ENCODE measurements around the gene ADRA2C.
A peak's percentile ranks its signal among the peaks of the same experiment; 100 is the strongest.

ADRA2C gene

GRCh38 chr4:3781193-3781886, 15.2 kb downstream of the ADRA2C start:
- peaks cover 8% of the 10 kb centered on the region; the same call in 1 of the 2 replicates for H3K9me3 ChIP-seq (ENCODE audit: control insufficient read depth, insufficient read depth, low read length)
- no peak for TF ChIP-seq EZH2phosphoT487 (IDR thresholded peaks at IDR 0.05; ENCODE audit: borderline replicate concordance, low read length)
- no peak overlapping the region for H3K27ac ChIP-seq (ENCODE audit: low read depth, low read length)
- no peaks in the 10 kb centered on the region for H4K20me1 ChIP-seq (ENCODE audit: control insufficient read depth, insufficient read depth, low read depth, low read length)
- H3K4me2 ChIP-seq (ENCODE audit: low read length), result no peak overlapping the region
- H3K27me3 ChIP-seq (ENCODE audit: control insufficient read depth, low read length), result no peaks in the 10 kb centered on the region
- no peaks in the 10 kb centered on the region for H3K79me2 ChIP-seq (ENCODE audit: control insufficient read depth, low read length)
- H3F3A ChIP-seq (ENCODE audit: control insufficient read depth, insufficient read depth), result no peaks in the 10 kb centered on the region
- no peak overlapping the region for H3K4me3 ChIP-seq (ENCODE audit: low read length)
- H3K4me1 ChIP-seq (ENCODE audit: control insufficient read depth, low read length), result no peaks in the 10 kb centered on the region
- H3K36me3 ChIP-seq (ENCODE audit: control insufficient read depth, low read length), result no peaks in the 10 kb centered on the region
- H3K9me2 ChIP-seq (replicated peaks; ENCODE audit: control insufficient read depth, low read length), result no peaks in the 10 kb centered on the region

GRCh38 chr4:3781997-3782930, 16.1 kb downstream of the ADRA2C start:
- Histone ChIP-seq H4K20me1 (ENCODE audit: control insufficient read depth, insufficient read depth, low read depth, low read length) (no peaks in the 10 kb centered on the region), H3K27ac (ENCODE audit: low read depth, low read length) (no peak overlapping the region), H3K36me3 (ENCODE audit: control insufficient read depth, low read length) (no peaks in the 10 kb centered on the region), H3K4me1 (ENCODE audit: control insufficient read depth, low read length) (no peaks in the 10 kb centered on the region), H3K79me2 (ENCODE audit: control insufficient read depth, low read length) (no peaks in the 10 kb centered on the region), H3K4me2 (ENCODE audit: low read length) (no peak overlapping the region), H3K27me3 (ENCODE audit: control insufficient read depth, low read length) (no peaks in the 10 kb centered on the region), H3K9me3 (ENCODE audit: control insufficient read depth, insufficient read depth, low read length) (peaks cover 8% of the 10 kb centered on the region; the same call in 1 of the 2 replicates), H3K9me2 (replicated peaks; ENCODE audit: control insufficient read depth, low read length) (no peaks in the 10 kb centered on the region), H3F3A (ENCODE audit: control insufficient read depth, insufficient read depth) (no peaks in the 10 kb centered on the region), H3K4me3 (ENCODE audit: low read length) (no peak overlapping the region)
- TF ChIP-seq EZH2phosphoT487 (IDR thresholded peaks at IDR 0.05; ENCODE audit: borderline replicate concordance, low read length) (no peak), CTCF (IDR thresholded peaks at IDR 0.05; ENCODE audit: low read depth, low read length, poor library complexity, severe bottlenecking) (no peak)

GRCh38 chr4:3783693-3784306, 17.6 kb downstream of the ADRA2C start:
- no peaks in the 10 kb centered on the region for H3F3A ChIP-seq (ENCODE audit: control insufficient read depth, insufficient read depth)
- no peaks in the 10 kb centered on the region for H3K4me1 ChIP-seq (ENCODE audit: control insufficient read depth, low read length)
- H3K4me2 ChIP-seq (ENCODE audit: low read length), result no peak overlapping the region
- H3K79me2 ChIP-seq (ENCODE audit: control insufficient read depth, low read length), result no peaks in the 10 kb centered on the region
- no peak overlapping the region for H3K4me3 ChIP-seq (ENCODE audit: low read length)
- H3K27ac ChIP-seq (ENCODE audit: low read depth, low read length), result no peak overlapping the region
- peaks cover 8% of the 10 kb centered on the region; the same call in 1 of the 2 replicates for H3K9me3 ChIP-seq (ENCODE audit: control insufficient read depth, insufficient read depth, low read length)
- no peaks in the 10 kb centered on the region for H4K20me1 ChIP-seq (ENCODE audit: control insufficient read depth, insufficient read depth, low read depth, low read length)
- no peaks in the 10 kb centered on the region for H3K36me3 ChIP-seq (ENCODE audit: control insufficient read depth, low read length)
- no peaks in the 10 kb centered on the region for H3K27me3 ChIP-seq (ENCODE audit: control insufficient read depth, low read length)
- H3K9me2 ChIP-seq (replicated peaks; ENCODE audit: control insufficient read depth, low read length), result no peaks in the 10 kb centered on the region
- TF ChIP-seq CTCF (IDR thresholded peaks at IDR 0.05; ENCODE audit: low read depth, low read length, poor library complexity, severe bottlenecking) (peak; percentile 33), EZH2phosphoT487 (IDR thresholded peaks at IDR 0.05; ENCODE audit: borderline replicate concordance, low read length) (no peak)
